A673 (cell line): ENCODE results near the gene TMEM129.

Source experiments
- CTCF ChIP-seq: fragments of 300-800, 200-600 bp; sonication (generic); conservative IDR thresholded peaks from 2 replicates; pipeline ENCODE4 v1.5.1; 2017; ENCODE audit warnings: low read depth, mild to moderate bottlenecking, antibody characterized with exemption, low read length, moderate library complexity, mixed read lengths
- EZH2 ChIP-seq: fragments of 200-600 bp; sonication (generic); IDR thresholded peaks from 2 replicates; pipeline ENCODE4 v1.6.1; 2017; ENCODE audit warnings: borderline replicate concordance, low read depth, mild to moderate bottlenecking, mixed read lengths, antibody characterized with exemption, low read length; ENCODE audit not compliant: poor library complexity, severe bottlenecking

- TF ChIP-seq CTCF: no peak
- no peak for TF ChIP-seq EZH2
Observed at GRCh38 chr4:1721003-1721665, at the start of gene TMEM129, which contains the start of gene TACC3.
